GM12878 (cell line): ENCODE data around the gene GPR137B.
"Not testable (repeated sequence)": the region's sequence is repeated elsewhere in the genome, so short reads cannot be mapped to it uniquely, and the experiment has no call there.

Experiments used
- POLR2A ChIP-seq: IDR thresholded peaks from 2 replicates; pipeline ENCODE4 v1.6.1; 2011; ENCODE audit warnings: low read depth, mild to moderate bottlenecking, low read length
- RELA ChIP-seq: fragments of 450-650 bp; IDR thresholded peaks from 2 replicates; pipeline ENCODE4 v1.8.0; 2014; ENCODE audit warnings: borderline replicate concordance; ENCODE audit not compliant: partially characterized antibody
- TF ChIP-seq, protein P1 (sequence below): fragments of 450-650 bp; formaldehyde crosslinking; IDR thresholded peaks from 2 replicates; pipeline ENCODE4 v1.4.0; 2022; ENCODE audit warnings: mild to moderate bottlenecking, moderate library complexity
- TF ChIP-seq, protein P2 (sequence below): fragments of 450-650 bp; IDR thresholded peaks from 2 replicates; pipeline ENCODE4 v1.6.1; 2017; ENCODE audit warnings: low read depth, mild to moderate bottlenecking, moderate library complexity
- TF ChIP-seq, protein P3 (sequence below), 3 experiments: IDR thresholded peaks in 2 of 3; conservative IDR thresholded peaks in 1 of 3; 2 replicates each; pipeline ENCODE4 v1.5.1; 2011; ENCODE audit warnings: low read depth in 3 of 3, low read length in 3 of 3, mild to moderate bottlenecking in 3 of 3, control low read depth in 2 of 3, moderate library complexity in 2 of 3, inconsistent platforms in 1 of 3, mixed read lengths in 1 of 3; ENCODE audit not compliant: control insufficient read depth in 2 of 3, insufficient read depth in 1 of 3; ENCODE audit errors: extremely low read depth in 1 of 3

DNA sequence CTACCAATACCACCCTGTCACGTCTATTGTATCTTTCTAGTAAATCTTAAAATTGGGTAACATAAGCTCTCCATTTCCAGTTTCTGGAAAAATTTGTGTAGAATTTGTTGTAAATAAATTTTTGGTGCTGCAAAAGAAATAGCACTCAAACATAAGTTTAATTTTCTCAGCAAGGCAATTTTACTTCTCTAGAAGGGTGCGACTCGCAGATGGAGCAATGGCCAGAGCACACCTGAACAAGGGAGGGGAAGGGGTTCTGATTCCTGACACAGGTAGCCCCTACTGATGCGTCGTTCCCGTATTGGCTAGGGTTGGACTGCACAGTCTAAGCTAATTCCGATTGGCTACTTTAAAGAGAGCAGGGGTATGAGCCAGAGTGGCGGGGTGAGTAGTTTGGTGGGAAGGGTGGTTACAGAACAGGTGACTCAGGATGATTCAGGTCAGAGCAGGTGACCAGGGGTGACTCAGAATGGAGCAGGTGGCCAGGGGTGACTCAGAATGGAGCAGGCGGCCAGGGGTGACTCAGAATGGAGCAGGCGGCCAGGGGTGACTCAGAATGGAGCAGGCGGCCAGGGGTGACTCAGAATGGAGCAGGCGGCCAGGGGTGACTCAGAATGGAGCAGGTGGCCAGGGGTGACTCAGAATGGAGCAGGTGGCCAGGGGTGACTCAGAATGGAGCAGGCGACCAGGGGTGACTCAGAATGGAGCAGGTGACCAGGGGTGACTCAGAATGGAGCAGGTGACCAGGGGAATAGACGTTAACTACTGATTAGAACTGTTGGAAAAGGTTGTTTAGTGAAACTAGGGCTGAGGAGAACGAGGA is 45.5 kb upstream of the GPR137B start:
- TF ChIP-seq, protein P1, sequence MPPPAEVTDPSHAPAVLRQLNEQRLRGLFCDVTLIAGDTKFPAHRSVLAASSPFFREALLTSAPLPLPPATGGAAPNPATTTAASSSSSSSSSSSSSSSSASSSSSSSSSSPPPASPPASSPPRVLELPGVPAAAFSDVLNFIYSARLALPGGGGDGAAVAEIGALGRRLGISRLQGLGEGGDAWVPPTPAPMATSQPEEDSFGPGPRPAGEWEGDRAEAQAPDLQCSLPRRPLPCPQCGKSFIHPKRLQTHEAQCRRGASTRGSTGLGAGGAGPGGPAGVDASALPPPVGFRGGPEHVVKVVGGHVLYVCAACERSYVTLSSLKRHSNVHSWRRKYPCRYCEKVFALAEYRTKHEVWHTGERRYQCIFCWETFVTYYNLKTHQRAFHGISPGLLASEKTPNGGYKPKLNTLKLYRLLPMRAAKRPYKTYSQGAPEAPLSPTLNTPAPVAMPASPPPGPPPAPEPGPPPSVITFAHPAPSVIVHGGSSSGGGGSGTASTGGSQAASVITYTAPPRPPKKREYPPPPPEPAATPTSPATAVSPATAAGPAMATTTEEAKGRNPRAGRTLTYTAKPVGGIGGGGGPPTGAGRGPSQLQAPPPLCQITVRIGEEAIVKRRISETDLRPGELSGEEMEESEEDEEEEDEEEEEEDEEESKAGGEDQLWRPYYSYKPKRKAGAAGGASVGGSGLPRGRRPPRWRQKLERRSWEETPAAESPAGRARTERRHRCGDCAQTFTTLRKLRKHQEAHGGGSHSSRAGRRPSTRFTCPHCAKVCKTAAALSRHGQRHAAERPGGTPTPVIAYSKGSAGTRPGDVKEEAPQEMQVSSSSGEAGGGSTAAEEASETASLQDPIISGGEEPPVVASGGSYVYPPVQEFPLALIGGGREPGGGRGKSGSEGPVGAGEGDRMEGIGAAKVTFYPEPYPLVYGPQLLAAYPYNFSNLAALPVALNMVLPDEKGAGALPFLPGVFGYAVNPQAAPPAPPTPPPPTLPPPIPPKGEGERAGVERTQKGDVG (CRISPR knock-in tag), result not testable (repeated sequence)
- not testable (repeated sequence) for TF ChIP-seq RELA, POLR2A
- TF ChIP-seq, protein P2, sequence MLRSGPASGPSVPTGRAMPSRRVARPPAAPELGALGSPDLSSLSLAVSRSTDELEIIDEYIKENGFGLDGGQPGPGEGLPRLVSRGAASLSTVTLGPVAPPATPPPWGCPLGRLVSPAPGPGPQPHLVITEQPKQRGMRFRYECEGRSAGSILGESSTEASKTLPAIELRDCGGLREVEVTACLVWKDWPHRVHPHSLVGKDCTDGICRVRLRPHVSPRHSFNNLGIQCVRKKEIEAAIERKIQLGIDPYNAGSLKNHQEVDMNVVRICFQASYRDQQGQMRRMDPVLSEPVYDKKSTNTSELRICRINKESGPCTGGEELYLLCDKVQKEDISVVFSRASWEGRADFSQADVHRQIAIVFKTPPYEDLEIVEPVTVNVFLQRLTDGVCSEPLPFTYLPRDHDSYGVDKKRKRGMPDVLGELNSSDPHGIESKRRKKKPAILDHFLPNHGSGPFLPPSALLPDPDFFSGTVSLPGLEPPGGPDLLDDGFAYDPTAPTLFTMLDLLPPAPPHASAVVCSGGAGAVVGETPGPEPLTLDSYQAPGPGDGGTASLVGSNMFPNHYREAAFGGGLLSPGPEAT, result not testable (repeated sequence)
- TF ChIP-seq, protein P3, sequence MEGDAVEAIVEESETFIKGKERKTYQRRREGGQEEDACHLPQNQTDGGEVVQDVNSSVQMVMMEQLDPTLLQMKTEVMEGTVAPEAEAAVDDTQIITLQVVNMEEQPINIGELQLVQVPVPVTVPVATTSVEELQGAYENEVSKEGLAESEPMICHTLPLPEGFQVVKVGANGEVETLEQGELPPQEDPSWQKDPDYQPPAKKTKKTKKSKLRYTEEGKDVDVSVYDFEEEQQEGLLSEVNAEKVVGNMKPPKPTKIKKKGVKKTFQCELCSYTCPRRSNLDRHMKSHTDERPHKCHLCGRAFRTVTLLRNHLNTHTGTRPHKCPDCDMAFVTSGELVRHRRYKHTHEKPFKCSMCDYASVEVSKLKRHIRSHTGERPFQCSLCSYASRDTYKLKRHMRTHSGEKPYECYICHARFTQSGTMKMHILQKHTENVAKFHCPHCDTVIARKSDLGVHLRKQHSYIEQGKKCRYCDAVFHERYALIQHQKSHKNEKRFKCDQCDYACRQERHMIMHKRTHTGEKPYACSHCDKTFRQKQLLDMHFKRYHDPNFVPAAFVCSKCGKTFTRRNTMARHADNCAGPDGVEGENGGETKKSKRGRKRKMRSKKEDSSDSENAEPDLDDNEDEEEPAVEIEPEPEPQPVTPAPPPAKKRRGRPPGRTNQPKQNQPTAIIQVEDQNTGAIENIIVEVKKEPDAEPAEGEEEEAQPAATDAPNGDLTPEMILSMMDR (IDR thresholded peaks at IDR 0.05 in 2 of 3, conservative IDR thresholded peaks at IDR 0.05 in 1 of 3; ENCODE audit: control insufficient read depth in 2 of 3, extremely low read depth in 1 of 3, insufficient read depth in 1 of 3, low read depth in 3 of 3, low read length in 3 of 3), result not testable (repeated sequence)
